GM23338 (cell line): Measurements from ENCODE around the gene CGNL1. TPM values are rescaled to one million over a fixed set of nuclear protein-coding genes. Genes with fewer than 3 reads are reported as not detected.

Experiments used
- ATAC-seq: fragments of 200-7000 bp; cut with Tn5 transposase; 3 replicates; pipeline ENCODE4 v1.9.1; 2020
- DNase-seq: peaks from one replicate; pipeline ENCODE4 v3.0.0-alpha.2; 2015; ENCODE audit warnings: low spot score
- H2AFZ ChIP-seq: fragments of 200-600 bp; sonication (generic); 2 replicates; pipeline ENCODE4 v1.8.0; 2016; ENCODE audit warnings: antibody characterized with exemption, mild to moderate bottlenecking, moderate library complexity
- H3F3A ChIP-seq: fragments of 200-600 bp; sonication (generic); replicated peaks from 2 replicates; pipeline ENCODE4 v1.8.0; 2017; ENCODE audit warnings: antibody characterized with exemption, mixed run types, low read depth
- H3K27ac ChIP-seq: fragments of 200-600 bp; sonication (generic); 2 replicates; pipeline ENCODE4 v1.6.1; 2016; ENCODE audit warnings: low read depth
- H3K27me3 ChIP-seq: fragments of 200-600 bp; sonication (generic); 2 replicates; pipeline ENCODE4 v1.8.0; 2016; ENCODE audit warnings: mild to moderate bottlenecking, mixed run types, moderate library complexity; ENCODE audit not compliant: insufficient read depth
- H3K36me3 ChIP-seq: fragments of 200-600 bp; sonication (generic); 2 replicates; pipeline ENCODE4 v1.8.0; 2016; ENCODE audit warnings: mild to moderate bottlenecking; ENCODE audit not compliant: insufficient read depth
- H3K4me1 ChIP-seq: fragments of 200-600 bp; sonication (generic); 2 replicates; pipeline ENCODE4 v1.8.0; 2016; ENCODE audit warnings: mild to moderate bottlenecking, moderate library complexity; ENCODE audit not compliant: insufficient read depth
- H3K4me2 ChIP-seq: fragments of 200-600 bp; sonication (generic); 2 replicates; pipeline ENCODE4 v1.7.1; 2017; ENCODE audit warnings: mixed run types
- H3K4me3 ChIP-seq: fragments of 200-600 bp; sonication (generic); 2 replicates; pipeline ENCODE4 v1.6.1; 2016; ENCODE audit warnings: mixed run types
- H3K79me2 ChIP-seq: fragments of 200-600 bp; sonication (generic); replicated peaks from 2 replicates; pipeline ENCODE4 v1.8.0; 2017; ENCODE audit warnings: mild to moderate bottlenecking; ENCODE audit not compliant: insufficient read depth
- H3K9me2 ChIP-seq: fragments of 200-600 bp; sonication (generic); 2 replicates; pipeline ENCODE4 v1.8.0; 2017; ENCODE audit not compliant: insufficient read depth
- H4K20me1 ChIP-seq: fragments of 200-600 bp; sonication (generic); replicated peaks from 2 replicates; pipeline ENCODE4 v1.8.0; 2017; ENCODE audit warnings: mild to moderate bottlenecking; ENCODE audit not compliant: insufficient read depth
- H3K27ac Mint-ChIP-seq: 2 replicates; pipeline ENCODE4 v1.8.0; 2020; ENCODE audit warnings: inconsistent platforms, mild to moderate bottlenecking, moderate library complexity, mixed read lengths
- H3K27me3 Mint-ChIP-seq: 3 replicates; pipeline ENCODE4 v1.8.0; 2022; ENCODE audit warnings: low read depth, mild to moderate bottlenecking, moderate library complexity, mixed read lengths, inconsistent platforms; ENCODE audit not compliant: insufficient read depth, poor library complexity
- H3K36me3 Mint-ChIP-seq: 3 replicates; pipeline ENCODE4 v1.8.0; 2021; ENCODE audit warnings: low read depth, mild to moderate bottlenecking, inconsistent platforms, moderate library complexity, mixed read lengths
- H3K4me1 Mint-ChIP-seq: 3 replicates; pipeline ENCODE4 v1.8.0; 2020; ENCODE audit warnings: mild to moderate bottlenecking, inconsistent platforms, mixed read lengths
- H3K4me3 Mint-ChIP-seq: 3 replicates; pipeline ENCODE4 v1.8.0; 2021; ENCODE audit warnings: moderate library complexity, mild to moderate bottlenecking, inconsistent platforms, mixed read lengths
- H3K9me3 Mint-ChIP-seq: 3 replicates; pipeline ENCODE4 v1.8.0; 2020; ENCODE audit warnings: moderate library complexity, mild to moderate bottlenecking, inconsistent platforms, mixed read lengths
- EZH2 ChIP-seq: fragments of 200-600 bp; sonication (generic); IDR thresholded peaks from one replicate; pipeline ENCODE4 v1.8.0; 2017; ENCODE audit warnings: antibody characterized with exemption, mild to moderate bottlenecking, low read depth; ENCODE audit not compliant: unreplicated experiment
- EZH2phosphoT487 ChIP-seq: fragments of 200-600 bp; sonication (generic); IDR thresholded peaks from one replicate; pipeline ENCODE4 v1.8.1; 2018; ENCODE audit warnings: antibody characterized with exemption; ENCODE audit not compliant: unreplicated experiment
- JUNB ChIP-seq: IDR thresholded peaks from one replicate; pipeline ENCODE4 v1.6.1; 2016; ENCODE audit warnings: antibody characterized with exemption; ENCODE audit not compliant: unreplicated experiment
- NANOG ChIP-seq: IDR thresholded peaks from 2 replicates; pipeline ENCODE4 v1.6.1; 2016; ENCODE audit warnings: antibody characterized with exemption, borderline replicate concordance
- POLR2AphosphoS5 ChIP-seq: IDR thresholded peaks from 2 replicates; pipeline ENCODE4 v1.6.1; 2016; ENCODE audit warnings: antibody characterized with exemption, low read depth
- STAT1 ChIP-seq: IDR thresholded peaks from one replicate; pipeline ENCODE4 v1.6.1; 2016; ENCODE audit warnings: antibody characterized with exemption; ENCODE audit not compliant: unreplicated experiment
- ZNF114 ChIP-seq: fragments of 250-450 bp; sonication (Bioruptor Pico); IDR thresholded peaks from 2 replicates; pipeline ENCODE4 v1.5.0; 2020; ENCODE audit warnings: mild to moderate bottlenecking, moderate library complexity
- ZNF331 ChIP-seq: fragments of 250-450 bp; sonication (Bioruptor Pico); IDR thresholded peaks from 2 replicates; pipeline ENCODE4 v1.5.0; 2020; ENCODE audit warnings: low read depth, mild to moderate bottlenecking, moderate library complexity
- polyA plus RNA-seq: library from polyadenylated mRNA; unstranded; fragments of >200 nt; fragmentation: Nextera tagmentation; extraction: Ambion mirVana; gene quantifications from 2 replicates; pipeline ENCODE4 v1.2.1, GENCODE V29; 2016
- total RNA-seq: library from RNA; depleted of rRNA; stranded (reverse); fragments of >200 nt; shearing (Covaris generic); gene quantifications from 2 replicates; pipeline ENCODE4 v1.2.3, GENCODE V29; 2014
- TF ChIP-seq, protein P1 (sequence below): IDR thresholded peaks from one replicate; pipeline ENCODE4 v1.6.1; 2018; ENCODE audit warnings: antibody characterized with exemption; ENCODE audit not compliant: unreplicated experiment
- TF ChIP-seq, protein P2 (sequence below): IDR thresholded peaks from 2 replicates; pipeline ENCODE4 v1.6.1; 2016; ENCODE audit warnings: antibody characterized with exemption
- TF ChIP-seq, protein P3 (sequence below), 2 experiments: fragments of 200-600 bp in 1 of 2; sonication (generic) in 1 of 2; conservative IDR thresholded peaks; 2 replicates each; pipeline versions ENCODE4 v1.5.1 to v1.6.1; 2016 to 2017; ENCODE audit warnings: antibody characterized with exemption in 2 of 2, low read depth in 2 of 2, mild to moderate bottlenecking in 2 of 2, moderate library complexity in 1 of 2

CGNL1 gene
- total and polyA plus RNA-seq, 2 experiments from 2014 or later = 20.0 to 57.8 TPM

GRCh38 chr15:57423599-57424140 is 47.4 kb downstream of the CGNL1 start (continued):
- TF ChIP-seq, protein P1, sequence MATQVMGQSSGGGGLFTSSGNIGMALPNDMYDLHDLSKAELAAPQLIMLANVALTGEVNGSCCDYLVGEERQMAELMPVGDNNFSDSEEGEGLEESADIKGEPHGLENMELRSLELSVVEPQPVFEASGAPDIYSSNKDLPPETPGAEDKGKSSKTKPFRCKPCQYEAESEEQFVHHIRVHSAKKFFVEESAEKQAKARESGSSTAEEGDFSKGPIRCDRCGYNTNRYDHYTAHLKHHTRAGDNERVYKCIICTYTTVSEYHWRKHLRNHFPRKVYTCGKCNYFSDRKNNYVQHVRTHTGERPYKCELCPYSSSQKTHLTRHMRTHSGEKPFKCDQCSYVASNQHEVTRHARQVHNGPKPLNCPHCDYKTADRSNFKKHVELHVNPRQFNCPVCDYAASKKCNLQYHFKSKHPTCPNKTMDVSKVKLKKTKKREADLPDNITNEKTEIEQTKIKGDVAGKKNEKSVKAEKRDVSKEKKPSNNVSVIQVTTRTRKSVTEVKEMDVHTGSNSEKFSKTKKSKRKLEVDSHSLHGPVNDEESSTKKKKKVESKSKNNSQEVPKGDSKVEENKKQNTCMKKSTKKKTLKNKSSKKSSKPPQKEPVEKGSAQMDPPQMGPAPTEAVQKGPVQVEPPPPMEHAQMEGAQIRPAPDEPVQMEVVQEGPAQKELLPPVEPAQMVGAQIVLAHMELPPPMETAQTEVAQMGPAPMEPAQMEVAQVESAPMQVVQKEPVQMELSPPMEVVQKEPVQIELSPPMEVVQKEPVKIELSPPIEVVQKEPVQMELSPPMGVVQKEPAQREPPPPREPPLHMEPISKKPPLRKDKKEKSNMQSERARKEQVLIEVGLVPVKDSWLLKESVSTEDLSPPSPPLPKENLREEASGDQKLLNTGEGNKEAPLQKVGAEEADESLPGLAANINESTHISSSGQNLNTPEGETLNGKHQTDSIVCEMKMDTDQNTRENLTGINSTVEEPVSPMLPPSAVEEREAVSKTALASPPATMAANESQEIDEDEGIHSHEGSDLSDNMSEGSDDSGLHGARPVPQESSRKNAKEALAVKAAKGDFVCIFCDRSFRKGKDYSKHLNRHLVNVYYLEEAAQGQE = no peak
- no peak for TF ChIP-seq JUNB
- TF ChIP-seq NANOG = no peak
- TF ChIP-seq ZNF114 (CRISPR knock-in tag) = no peak
- TF ChIP-seq EZH2 = no peak
- no peak for TF ChIP-seq ZNF331 (CRISPR knock-in tag)
- TF ChIP-seq, protein P2, sequence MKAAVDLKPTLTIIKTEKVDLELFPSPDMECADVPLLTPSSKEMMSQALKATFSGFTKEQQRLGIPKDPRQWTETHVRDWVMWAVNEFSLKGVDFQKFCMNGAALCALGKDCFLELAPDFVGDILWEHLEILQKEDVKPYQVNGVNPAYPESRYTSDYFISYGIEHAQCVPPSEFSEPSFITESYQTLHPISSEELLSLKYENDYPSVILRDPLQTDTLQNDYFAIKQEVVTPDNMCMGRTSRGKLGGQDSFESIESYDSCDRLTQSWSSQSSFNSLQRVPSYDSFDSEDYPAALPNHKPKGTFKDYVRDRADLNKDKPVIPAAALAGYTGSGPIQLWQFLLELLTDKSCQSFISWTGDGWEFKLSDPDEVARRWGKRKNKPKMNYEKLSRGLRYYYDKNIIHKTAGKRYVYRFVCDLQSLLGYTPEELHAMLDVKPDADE = no peak
- TF ChIP-seq, protein P3, sequence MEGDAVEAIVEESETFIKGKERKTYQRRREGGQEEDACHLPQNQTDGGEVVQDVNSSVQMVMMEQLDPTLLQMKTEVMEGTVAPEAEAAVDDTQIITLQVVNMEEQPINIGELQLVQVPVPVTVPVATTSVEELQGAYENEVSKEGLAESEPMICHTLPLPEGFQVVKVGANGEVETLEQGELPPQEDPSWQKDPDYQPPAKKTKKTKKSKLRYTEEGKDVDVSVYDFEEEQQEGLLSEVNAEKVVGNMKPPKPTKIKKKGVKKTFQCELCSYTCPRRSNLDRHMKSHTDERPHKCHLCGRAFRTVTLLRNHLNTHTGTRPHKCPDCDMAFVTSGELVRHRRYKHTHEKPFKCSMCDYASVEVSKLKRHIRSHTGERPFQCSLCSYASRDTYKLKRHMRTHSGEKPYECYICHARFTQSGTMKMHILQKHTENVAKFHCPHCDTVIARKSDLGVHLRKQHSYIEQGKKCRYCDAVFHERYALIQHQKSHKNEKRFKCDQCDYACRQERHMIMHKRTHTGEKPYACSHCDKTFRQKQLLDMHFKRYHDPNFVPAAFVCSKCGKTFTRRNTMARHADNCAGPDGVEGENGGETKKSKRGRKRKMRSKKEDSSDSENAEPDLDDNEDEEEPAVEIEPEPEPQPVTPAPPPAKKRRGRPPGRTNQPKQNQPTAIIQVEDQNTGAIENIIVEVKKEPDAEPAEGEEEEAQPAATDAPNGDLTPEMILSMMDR (conservative IDR thresholded peaks at IDR 0.05; ENCODE audit: low read depth in 2 of 2) = no peak
- no peak for TF ChIP-seq POLR2AphosphoS5
- TF ChIP-seq EZH2phosphoT487 = no peak

GRCh38 chr15:57424628-57425405 is 48.5 kb downstream of the CGNL1 start:
- H3K27ac Mint-ChIP-seq = no peak overlapping the region
- H3K27me3 Mint-ChIP-seq = peaks cover 7% of the 10 kb centered on the region
- Histone ChIP-seq H3K27ac (no peak overlapping the region), H2AFZ (no peak overlapping the region), H3K36me3 (no peaks in the 10 kb centered on the region), H3K4me1 (peaks cover 40% of the 10 kb centered on the region), H3F3A (no peaks in the 10 kb centered on the region), H3K9me2 (no peaks in the 10 kb centered on the region), H3K27me3 (no peaks in the 10 kb centered on the region), H3K79me2 (peaks cover 91% of the 10 kb centered on the region), H4K20me1 (no peaks in the 10 kb centered on the region; the same call in 1 of the 2 replicates), H3K4me3 (no peak overlapping the region), H3K4me2 (no peak overlapping the region)
- H3K4me3 Mint-ChIP-seq = no peak overlapping the region
- no peaks in the 10 kb centered on the region for H3K9me3 Mint-ChIP-seq
- H3K36me3 Mint-ChIP-seq = peaks cover 10% of the 10 kb centered on the region; the same call in 1 of the 3 replicates
- TF ChIP-seq JUNB (no peak), ZNF114 (CRISPR knock-in tag) (no peak), EZH2phosphoT487 (no peak), STAT1 (no peak), ZNF331 (CRISPR knock-in tag) (no peak), EZH2 (no peak)
- TF ChIP-seq, protein P2 = no peak
- DNase-seq (no peak), ATAC-seq (no peak)
- peaks cover 53% of the 10 kb centered on the region for H3K4me1 Mint-ChIP-seq
